SJSA1 (cell line): ENCODE measurements around the gene SLC25A26. TPM values are rescaled to one million over a fixed set of nuclear protein-coding genes. Genes with fewer than 3 reads are reported as not detected.

Experiments used
- DNase-seq, 2 experiments: peaks; one replicate each; pipeline ENCODE4 v3.0.0-alpha.2; 2015 to 2020; ENCODE audit warnings: low spot score in 2 of 2, low read depth in 1 of 2
- H3K27ac ChIP-seq: fragments of 250-450 bp; sonication (Bioruptor Pico); 2 replicates; pipeline ENCODE4 v1.5.1; 2020; ENCODE audit warnings: mild to moderate bottlenecking, moderate library complexity
- H3K27me3 ChIP-seq: fragments of 250-450 bp; sonication (Bioruptor Pico); replicated peaks from 2 replicates; pipeline ENCODE4 v1.5.1; 2020; ENCODE audit warnings: mild to moderate bottlenecking, moderate library complexity
- H3K36me3 ChIP-seq: fragments of 250-450 bp; sonication (Bioruptor Pico); 2 replicates; pipeline ENCODE4 v1.5.1; 2020; ENCODE audit warnings: mild to moderate bottlenecking
- H3K4me1 ChIP-seq: fragments of 250-450 bp; sonication (Bioruptor Pico); replicated peaks from 2 replicates; pipeline ENCODE4 v1.6.1; 2021; ENCODE audit warnings: mild to moderate bottlenecking
- H3K4me3 ChIP-seq: fragments of 250-450 bp; sonication (Bioruptor Pico); 2 replicates; pipeline ENCODE4 v1.5.1; 2020; ENCODE audit warnings: mild to moderate bottlenecking
- H3K9me3 ChIP-seq: fragments of 250-450 bp; sonication (Bioruptor Pico); replicated peaks from 2 replicates; pipeline ENCODE4 v1.5.1; 2020; ENCODE audit warnings: mild to moderate bottlenecking
- total RNA-seq: library from RNA; depleted of rRNA; stranded (reverse); fragments of >200 nt; shearing (Covaris generic); gene quantifications from 2 replicates; pipeline ENCODE4 v1.2.3, GENCODE V29; 2014

Gene SLC25A26
- total RNA-seq, 1 experiment from 2014 or later, result 16.0 TPM

DNA sequence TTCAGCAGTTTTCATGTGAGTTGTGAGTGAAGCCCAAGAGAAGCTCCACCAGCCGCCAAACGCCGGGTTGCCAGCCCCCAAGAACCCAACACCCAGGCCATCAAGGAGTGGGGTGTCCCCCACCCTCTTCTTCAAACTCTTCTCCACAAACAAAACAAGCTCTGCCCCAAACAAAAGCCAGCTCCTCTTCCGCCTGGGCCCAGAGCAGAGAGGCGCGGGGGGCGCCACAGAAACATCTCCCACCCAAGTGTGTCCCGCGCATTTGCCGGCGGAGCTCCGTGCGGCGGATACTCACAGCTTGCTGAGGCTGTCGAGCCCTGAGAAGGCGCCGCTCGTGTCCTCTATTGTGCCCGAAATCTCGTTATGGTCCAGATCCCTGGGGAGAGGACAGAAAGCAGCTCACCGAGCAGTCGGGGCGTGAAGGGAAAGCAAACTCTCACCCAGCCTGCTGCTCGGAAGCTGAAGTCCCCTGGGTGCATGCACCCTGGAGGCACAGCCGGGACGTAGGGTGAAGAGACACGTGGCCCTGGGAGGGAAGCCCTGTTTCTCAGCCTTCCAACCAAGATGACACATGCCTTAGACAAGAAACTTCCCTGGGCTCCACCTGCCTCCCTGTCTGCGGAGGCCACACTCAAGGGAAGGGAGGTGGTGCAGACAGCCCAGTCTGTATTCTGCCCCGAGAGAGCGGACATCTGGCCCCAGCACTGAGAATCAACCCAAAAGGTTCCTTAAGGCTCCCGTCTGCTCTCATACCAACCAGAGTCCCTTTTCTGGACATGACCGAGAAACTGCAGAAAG is 184.3 kb downstream of the SLC25A26 start:
- DNase-seq, result no peak

DNA sequence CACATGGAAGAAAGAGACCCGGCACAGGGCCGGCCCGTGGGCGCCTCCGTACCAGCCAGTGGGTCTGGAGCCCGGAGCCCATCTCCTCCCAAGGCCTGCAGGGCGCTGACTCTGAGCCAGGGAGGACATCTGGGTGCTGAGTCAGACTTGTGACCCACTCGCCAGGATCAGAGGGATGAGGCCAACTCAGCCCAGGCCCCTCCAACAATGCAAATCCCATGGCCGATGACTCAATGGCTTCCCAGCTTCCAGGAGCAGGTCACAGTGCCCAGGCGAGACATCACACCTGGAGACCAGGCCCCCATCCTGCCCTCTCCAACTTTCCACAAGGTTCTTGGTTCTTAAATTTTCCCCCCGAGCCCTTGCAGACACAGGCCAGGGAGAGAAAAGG is 184.9 kb downstream of the SLC25A26 start:
- Histone ChIP-seq H3K4me3 (no peak overlapping the region), H3K9me3 (no peaks in the 10 kb centered on the region), H3K27ac (no peak overlapping the region), H3K27me3 (no peaks in the 10 kb centered on the region), H3K4me1 (peaks cover 14% of the 10 kb centered on the region), H3K36me3 (peaks cover 33% of the 10 kb centered on the region)
- peak; percentile 29 to 61 for DNase-seq

More for the DNA sequence above, 184.3 kb downstream of the SLC25A26 start:
- no peaks in the 10 kb centered on the region for H3K9me3 ChIP-seq
- H3K36me3 ChIP-seq, result peaks cover 33% of the 10 kb centered on the region
- no peaks in the 10 kb centered on the region for H3K27me3 ChIP-seq
- H3K27ac ChIP-seq, result no peak overlapping the region
- no peak overlapping the region for H3K4me3 ChIP-seq
- H3K4me1 ChIP-seq, result peaks cover 14% of the 10 kb centered on the region

DNA sequence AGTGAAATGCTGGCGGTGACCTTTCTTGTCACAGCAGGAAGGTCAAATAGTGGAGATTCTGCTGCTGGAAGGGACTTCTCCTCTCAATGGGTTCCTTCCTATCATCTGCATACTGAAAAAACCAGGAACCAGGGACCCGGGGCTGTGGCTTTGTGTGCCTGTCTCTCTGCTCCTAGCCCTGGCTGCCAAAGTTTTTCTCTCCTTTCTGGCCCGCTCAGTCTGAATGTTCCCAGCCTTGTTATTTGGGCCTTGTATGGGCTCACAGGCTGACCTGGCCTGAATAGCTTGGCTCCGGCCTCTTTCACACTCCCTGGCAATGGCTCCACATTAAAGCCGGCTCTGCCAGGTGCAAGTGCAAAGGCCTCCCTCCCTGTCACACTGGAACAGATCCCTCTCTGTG is 185.4 kb downstream of the SLC25A26 start:
- Histone ChIP-seq H3K27ac (no peak overlapping the region), H3K27me3 (no peaks in the 10 kb centered on the region), H3K4me1 (peaks cover 14% of the 10 kb centered on the region), H3K36me3 (peaks cover 33% of the 10 kb centered on the region), H3K4me3 (no peak overlapping the region), H3K9me3 (no peaks in the 10 kb centered on the region)
- no peak for DNase-seq

DNA sequence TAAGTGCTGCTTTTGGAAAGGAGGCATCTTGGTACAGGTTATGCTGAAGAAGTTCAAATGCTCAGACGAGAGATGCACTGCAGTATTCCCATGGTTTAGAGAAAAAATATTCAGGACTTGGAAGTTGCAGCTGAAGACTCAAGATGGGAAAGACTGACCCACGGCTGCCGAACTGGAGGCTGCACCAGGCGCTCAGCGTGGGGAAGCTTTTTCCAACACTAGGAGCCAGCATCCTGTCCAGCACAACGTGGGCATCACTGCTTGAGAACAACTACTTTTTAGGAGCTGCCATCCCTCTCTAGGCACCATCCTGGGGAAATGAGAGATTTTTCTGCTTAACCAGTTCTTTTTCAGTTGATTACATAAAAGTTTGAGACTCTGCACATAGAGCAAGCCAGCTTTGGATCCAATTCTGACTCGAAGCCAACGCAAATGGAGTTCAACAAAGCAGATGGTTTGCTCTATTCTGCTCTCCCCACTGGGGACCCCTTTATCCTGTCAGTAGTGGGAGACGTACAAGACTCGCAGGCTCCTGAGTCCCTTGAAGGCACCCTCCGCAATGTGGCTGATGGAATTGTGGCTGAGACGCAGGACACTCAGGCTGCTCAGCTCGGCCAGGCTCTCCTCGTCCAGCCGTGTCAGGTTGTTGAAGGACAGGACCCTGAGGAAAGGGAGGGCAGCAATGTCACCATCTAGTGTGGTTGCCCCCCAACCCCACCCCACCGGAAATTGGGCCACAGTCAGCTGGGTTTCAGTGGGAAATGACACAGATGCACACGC is 186.2 kb downstream of the SLC25A26 start:
- DNase-seq, result no peak
- H3K27me3 ChIP-seq, result no peaks in the 10 kb centered on the region
- peaks cover 17% of the 10 kb centered on the region for H3K4me1 ChIP-seq
- no peak overlapping the region for H3K4me3 ChIP-seq
- H3K27ac ChIP-seq, result no peak overlapping the region
- no peaks in the 10 kb centered on the region for H3K9me3 ChIP-seq
- H3K36me3 ChIP-seq, result peaks cover 33% of the 10 kb centered on the region

DNA sequence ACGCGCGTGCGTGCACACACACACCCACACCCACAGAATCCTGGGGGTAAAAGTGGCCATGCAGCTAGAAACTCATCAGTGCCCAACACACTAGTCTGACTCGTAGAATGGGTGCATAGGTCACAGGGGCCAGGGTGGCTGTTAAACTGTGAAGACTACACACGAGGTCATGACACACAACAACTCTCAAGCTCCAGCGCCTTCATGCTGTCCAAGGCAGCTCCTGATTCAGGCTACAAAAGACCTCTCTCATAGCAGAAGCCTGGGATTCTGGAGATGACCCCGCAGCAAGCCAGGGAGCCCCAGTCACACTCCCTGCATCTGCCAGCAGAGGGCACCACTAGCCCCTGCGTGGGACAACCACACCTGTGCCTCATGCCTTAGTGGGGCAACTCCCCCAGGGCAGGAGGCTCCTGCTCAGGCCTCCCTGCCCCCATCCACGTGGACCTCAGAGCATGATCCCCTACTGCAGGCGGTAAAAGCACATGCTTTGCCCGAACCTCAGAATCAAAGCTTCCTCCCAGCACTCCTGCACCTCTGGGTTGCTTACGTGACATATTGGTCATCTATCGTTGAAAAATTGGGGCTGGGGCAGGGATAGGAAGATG is 186.9 kb downstream of the SLC25A26 start:
- H3K9me3 ChIP-seq, result no peaks in the 10 kb centered on the region
- DNase-seq, result peak; percentile 29 to 65
- H3K4me3 ChIP-seq, result no peak overlapping the region
- H3K27ac ChIP-seq, result no peak overlapping the region
- H3K27me3 ChIP-seq, result no peaks in the 10 kb centered on the region
- H3K36me3 ChIP-seq, result peaks cover 37% of the 10 kb centered on the region
- peaks cover 23% of the 10 kb centered on the region for H3K4me1 ChIP-seq

DNA sequence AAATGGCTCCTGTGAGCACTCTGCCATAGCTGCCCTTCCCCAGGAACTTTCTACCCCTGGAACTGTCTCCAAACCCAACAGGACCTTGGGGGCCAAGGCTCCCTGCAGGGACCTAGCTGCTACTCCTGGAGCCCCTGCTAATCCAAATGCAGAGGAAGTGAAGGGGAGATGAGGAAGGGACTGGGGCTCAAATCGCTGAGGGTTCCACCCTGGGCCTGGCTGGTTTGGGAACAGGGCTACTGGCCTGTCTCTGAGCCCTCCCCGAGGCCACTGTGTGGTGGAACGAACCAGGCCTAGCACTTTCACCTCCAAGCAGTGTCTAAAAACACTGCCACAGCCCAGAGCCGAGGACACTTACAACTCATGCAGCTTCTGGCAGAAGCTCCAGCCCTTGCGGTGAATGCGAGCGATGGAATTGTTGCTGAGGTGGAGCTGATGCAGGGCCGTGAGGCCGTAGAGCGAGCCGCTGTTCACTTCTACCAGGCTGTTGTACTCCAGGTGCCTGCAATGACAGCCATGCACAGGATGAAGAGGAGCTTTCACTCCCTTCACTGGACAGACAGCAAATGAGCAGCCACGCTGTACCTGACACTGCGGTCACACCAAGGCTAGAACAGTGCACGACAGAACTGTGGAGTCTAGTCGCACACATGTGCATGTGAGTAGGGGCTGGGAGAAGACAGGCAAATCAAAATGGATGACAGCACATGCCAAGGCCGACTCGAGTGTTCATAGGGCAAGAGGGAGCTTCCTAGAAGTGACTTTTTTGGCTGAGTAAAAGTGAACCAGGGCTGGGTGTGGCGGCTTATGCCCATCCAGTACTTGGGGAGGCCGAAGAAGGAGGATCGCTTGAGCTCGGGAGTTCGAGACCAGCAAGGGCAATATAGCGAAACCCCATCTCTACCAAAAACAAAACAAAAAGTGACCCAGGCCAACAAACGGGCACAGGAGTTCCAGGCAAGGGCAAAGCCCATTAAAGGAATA is 189.3 kb downstream of the SLC25A26 start:
- no peak for DNase-seq
- Histone ChIP-seq H3K4me1 (peaks cover 32% of the 10 kb centered on the region), H3K27me3 (no peaks in the 10 kb centered on the region), H3K36me3 (peaks cover 38% of the 10 kb centered on the region), H3K27ac (no peak overlapping the region), H3K4me3 (no peak overlapping the region), H3K9me3 (no peaks in the 10 kb centered on the region)

DNA sequence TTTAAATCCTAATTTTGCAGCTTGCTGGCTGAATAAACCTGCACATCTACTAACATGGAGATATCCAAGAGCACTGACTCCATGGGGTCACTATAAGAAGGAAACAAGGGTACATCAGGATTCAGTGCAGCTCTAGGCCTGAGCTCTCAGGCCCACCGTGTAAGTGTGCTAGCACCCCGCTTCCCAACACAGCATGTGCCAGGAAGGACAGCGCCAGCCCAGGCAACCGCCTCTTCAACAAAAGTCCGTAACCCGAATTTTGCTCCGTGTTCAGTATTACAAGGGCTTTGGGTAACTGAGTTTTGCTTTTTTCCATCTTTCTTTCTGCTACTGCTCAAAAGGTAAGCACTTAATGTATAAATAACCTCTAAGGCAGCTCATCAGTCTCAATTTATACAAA is 190.2 kb downstream of the SLC25A26 start:
- no peak overlapping the region for H3K4me3 ChIP-seq
- no peaks in the 10 kb centered on the region for H3K27me3 ChIP-seq
- no peak overlapping the region for H3K27ac ChIP-seq
- peaks cover 25% of the 10 kb centered on the region for H3K4me1 ChIP-seq
- peaks cover 33% of the 10 kb centered on the region for H3K36me3 ChIP-seq
- no peak for DNase-seq
- no peaks in the 10 kb centered on the region for H3K9me3 ChIP-seq

DNA sequence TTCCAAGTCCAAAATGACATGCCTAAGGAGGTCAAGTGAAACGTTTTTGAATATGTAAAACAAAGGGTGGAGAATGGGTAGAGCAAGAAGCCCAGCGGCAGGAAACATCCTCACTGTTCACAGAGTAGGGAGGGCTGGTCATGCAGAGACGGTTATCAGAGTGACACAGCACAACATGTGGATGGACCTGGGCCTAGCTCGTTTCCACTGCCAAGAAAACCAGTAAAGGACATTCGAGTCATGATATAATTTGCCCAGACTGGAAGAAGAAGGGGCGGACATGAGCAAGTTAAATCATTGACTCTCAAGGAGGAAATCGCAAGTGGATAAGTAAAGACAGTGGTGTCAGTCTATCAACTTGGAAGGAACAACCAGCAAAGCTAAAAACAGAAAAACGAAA is 190.7 kb downstream of the SLC25A26 start:
- Histone ChIP-seq H3K4me3 (no peak overlapping the region), H3K27ac (no peak overlapping the region), H3K36me3 (peaks cover 28% of the 10 kb centered on the region), H3K9me3 (no peaks in the 10 kb centered on the region), H3K4me1 (peaks cover 24% of the 10 kb centered on the region), H3K27me3 (no peaks in the 10 kb centered on the region)
- no peak for DNase-seq

DNA sequence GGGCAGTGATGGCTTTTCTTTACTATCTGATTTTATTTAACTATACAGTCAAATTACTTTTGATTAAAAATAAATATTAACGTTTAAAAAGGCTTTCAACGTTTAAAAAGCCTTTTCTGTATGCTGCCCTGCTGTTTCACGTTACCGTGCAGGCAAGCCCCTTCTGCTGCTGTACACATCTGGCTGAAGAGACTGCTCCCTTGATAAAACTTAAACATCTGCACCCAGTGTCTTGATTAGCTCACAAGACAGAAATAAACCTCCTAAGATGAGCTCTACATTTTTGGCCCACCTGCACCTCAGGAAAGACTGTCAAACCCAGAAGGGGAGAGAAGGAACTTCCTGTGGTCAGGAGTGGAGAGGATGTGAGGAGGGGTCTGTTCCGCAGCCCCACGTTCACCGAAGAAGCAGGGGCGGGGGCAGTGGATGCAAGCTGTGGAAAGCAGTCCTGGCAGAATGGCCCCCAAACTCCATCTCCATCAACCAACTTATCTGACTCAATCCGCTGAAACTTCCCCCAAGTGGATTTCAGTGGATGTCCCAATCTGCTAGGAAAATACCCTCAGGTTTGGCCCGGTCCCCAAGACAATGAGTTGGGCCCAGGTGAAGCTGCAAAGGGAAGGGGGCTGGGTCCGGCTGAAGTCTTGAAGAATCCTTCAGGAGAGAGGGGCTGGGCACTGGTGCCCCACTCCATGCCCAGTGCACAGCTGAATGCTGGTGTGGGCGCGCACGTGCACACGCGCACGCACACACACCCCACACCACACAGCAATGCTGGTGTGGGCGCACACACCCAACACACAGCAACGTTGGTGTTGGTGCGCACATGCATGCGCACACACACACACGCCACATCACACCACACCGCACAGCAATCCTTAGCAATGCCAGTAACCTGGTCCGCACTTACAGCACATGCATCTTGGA is 191.4 kb downstream of the SLC25A26 start:
- Histone ChIP-seq H3K9me3 (no peaks in the 10 kb centered on the region), H3K4me3 (no peak overlapping the region), H3K4me1 (peaks cover 24% of the 10 kb centered on the region), H3K36me3 (peaks cover 22% of the 10 kb centered on the region), H3K27ac (no peak overlapping the region), H3K27me3 (no peaks in the 10 kb centered on the region)
- no peak for DNase-seq

DNA sequence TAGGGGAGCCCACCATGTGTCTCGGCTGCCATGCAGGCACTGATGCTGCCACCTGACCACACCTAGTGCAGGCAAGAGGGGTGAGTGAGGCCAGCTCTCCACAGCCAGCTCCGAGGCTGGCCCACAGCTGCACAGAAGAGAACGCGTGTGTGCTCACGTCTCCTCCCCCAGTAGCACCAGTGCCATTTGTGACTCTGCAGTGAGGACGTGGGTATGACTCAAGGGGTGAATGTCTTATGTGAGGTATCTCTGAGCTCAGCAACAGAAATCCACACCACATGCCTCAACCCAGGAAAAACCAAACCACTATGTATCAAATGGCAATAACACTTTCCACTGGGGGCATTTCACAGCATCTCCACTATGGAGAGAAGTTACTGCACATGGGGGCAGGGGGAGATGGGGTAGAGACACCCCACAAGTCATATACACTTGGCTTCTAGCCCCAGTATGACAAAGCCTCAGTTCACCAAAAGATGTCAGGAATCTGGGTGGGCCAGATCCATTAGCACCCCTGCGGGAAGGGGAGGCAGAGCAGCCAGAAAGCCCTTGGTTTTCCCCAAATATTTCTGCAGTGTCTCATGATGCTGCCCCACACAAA is 192.4 kb downstream of the SLC25A26 start:
- H3K36me3 ChIP-seq, result peaks cover 13% of the 10 kb centered on the region
- H3K27ac ChIP-seq, result peak overlapping the region; percentile 71
- peak; percentile 76 to 83 for DNase-seq
- peaks cover 30% of the 10 kb centered on the region for H3K4me1 ChIP-seq
- H3K4me3 ChIP-seq, result no peak overlapping the region
- no peaks in the 10 kb centered on the region for H3K27me3 ChIP-seq
- no peaks in the 10 kb centered on the region for H3K9me3 ChIP-seq

DNA sequence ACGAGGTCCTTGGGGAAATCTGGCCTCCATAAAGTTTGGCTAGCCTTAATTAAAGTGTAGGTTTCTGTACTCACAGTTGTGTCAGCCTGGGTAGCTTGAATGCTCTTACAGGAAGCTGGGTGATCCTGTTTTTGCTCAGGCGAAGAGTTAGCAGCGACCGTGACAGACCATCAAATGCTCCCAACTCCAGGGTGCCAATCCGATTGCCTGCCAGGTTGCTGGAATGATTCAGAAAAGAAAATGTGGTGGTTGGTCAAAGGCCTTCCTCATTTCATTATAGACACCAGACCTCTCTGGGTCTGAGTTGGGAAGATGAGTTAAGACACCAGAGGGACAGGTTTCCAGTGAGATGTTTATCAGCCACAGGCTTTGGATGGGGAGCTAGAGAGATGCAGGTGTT is 194.0 kb downstream of the SLC25A26 start:
- no peaks in the 10 kb centered on the region for H3K27me3 ChIP-seq
- H3K27ac ChIP-seq, result no peak overlapping the region
- H3K9me3 ChIP-seq, result no peaks in the 10 kb centered on the region
- no peak for DNase-seq
- H3K4me1 ChIP-seq, result peaks cover 40% of the 10 kb centered on the region
- peaks cover 13% of the 10 kb centered on the region; the same call in 1 of the 2 replicates for H3K36me3 ChIP-seq
- H3K4me3 ChIP-seq, result no peak overlapping the region

DNA sequence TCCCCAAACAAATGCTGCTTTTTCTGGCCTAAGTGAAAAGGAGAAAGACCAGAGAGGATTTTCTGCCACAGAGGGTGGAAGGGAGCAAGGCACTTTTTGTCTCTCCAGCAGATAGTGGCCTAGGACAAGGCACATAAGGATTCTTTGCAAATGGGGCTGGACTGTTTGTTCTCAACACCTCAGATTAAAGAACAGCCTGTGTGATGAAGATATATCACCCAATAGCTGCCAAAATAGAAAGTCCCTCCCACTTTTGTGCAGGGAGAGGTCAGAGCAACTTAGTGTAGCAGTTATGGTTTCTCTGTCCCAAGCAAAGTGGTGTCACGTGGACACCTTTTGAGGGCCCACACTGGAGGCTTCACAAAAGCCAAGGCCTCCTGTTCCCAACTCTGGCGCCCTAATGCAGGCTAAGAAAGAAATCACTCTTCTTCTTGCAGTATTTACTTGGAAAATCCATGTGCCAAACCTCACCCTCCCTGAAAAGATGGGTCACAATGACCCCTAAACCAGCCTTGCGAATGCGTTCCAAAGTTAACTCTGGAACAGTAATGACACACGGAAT is 195.1 kb downstream of the SLC25A26 start:
- no peak overlapping the region for H3K4me3 ChIP-seq

More for the DNA sequence above, 195.1 kb downstream of the SLC25A26 start:
- H3K27me3 ChIP-seq, result no peaks in the 10 kb centered on the region
- H3K36me3 ChIP-seq, result peaks cover 13% of the 10 kb centered on the region; the same call in 1 of the 2 replicates
- no peak for DNase-seq
- peaks cover 40% of the 10 kb centered on the region for H3K4me1 ChIP-seq
- H3K9me3 ChIP-seq, result no peaks in the 10 kb centered on the region
- no peak overlapping the region for H3K27ac ChIP-seq
